Lung microvascular endothelial cell (primary cell): ENCODE measurements around the gene ZNF444. TPM values are rescaled to one million over a fixed set of nuclear protein-coding genes. Genes with fewer than 3 reads are reported as not detected.
A peak's percentile ranks its signal among the peaks of the same experiment; 100 is the strongest.
"Not testable (repeated sequence)": the region's sequence is repeated elsewhere in the genome, so short reads cannot be mapped to it uniquely, and the experiment has no call there.

Experiments used
- DNase-seq, 2 donors: peaks; one replicate each; pipeline versions ENCODE4 v3.0.0 to v3.0.0-alpha.2; 2010; ENCODE audit warnings: low read depth in 2 of 2
- total RNA-seq: library from RNA; depleted of rRNA; stranded (reverse); fragments of >200 nt; gene quantifications from 2 replicates; pipeline ENCODE4 v1.2.1, GENCODE V29; 2014

ZNF444 gene
- total RNA-seq: 8.1 and 12.5 TPM in 2 replicates

DNA sequence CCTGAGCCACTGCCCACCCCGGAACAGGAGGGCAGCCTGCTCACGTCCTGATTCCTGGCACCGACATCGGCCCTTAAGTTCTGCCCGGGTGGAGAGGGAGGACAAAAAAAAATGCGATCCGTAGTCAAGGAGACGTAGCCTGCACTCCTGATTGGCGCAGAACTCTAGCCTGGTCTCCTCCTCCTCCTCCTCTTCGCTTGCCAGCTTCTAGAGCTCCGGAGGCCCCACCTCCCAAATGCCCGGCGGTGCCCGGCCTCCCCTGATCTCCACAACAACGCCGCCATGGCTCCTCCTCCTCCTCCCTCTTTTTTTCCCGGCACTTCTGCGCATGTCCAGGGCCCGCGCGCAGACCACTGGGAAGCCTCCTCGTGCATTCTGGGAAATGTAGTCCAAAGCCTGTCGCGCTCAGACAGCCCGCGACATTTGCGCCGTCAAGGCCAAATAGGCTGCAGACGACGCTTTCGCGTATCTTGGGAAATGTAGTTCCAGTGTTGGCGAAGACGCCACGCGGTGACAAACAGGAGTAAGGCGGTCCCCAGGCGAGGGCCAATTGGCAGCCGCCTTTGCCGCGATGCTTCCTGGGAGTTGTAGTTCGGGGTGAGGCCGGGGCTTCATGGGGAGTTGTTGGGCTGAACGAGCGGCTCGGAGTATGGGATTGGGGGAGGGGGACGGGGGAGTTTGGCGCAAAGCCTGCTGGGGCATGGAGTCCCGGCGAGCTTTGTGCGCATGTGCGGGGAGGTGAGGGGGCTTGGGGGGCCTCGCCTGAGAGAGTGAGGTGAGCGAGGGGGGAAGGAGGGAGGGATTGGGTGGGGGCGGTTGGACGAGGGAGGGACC is at the start of gene ZNF444:
TSS of gene ZNF444 (plus strand) at position 705 of the 834 bp plus-strand sequence. CDS start 5,625 bp downstream, outside the sequence.
- peak; percentile 100 for DNase-seq

DNA sequence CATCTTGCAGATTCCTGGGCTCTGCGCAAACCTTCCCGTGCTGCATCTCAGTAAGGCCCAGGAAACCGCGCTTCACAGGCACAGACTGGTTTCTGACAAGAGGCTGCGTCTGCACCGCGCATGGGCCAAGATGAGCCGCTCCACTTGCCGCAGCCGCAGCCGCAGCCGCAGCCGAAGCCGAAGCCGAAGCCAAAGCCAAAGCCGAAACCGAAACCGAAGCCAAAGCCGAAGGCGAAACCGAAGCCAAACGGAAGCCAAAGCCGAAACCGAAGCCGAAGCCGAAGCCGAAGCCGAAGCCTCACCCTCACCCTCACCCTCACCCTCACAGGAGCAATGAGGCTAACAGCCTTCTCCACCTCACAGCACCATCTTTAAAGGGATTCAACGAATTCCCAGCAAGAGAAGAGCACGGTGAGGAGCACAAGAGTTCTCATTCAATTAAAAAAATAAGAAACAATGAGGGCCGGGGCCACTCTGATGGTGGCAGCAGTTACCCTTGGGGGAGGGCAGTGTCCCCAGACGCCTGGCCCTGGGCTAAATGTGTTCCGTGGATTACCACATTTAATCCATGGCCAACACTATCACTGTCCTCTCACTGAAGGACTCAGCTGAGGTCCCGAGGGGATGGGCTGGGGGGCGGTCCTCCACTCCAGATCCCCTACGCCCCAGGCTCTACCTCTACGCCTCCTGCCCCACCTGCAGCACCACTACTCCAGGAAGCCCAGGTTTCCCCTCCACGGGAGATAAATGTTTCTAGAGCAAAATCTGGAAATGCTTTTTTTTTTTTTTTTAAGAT is 49.1 kb upstream of the ZNF444 start:
- no peak for DNase-seq

DNA sequence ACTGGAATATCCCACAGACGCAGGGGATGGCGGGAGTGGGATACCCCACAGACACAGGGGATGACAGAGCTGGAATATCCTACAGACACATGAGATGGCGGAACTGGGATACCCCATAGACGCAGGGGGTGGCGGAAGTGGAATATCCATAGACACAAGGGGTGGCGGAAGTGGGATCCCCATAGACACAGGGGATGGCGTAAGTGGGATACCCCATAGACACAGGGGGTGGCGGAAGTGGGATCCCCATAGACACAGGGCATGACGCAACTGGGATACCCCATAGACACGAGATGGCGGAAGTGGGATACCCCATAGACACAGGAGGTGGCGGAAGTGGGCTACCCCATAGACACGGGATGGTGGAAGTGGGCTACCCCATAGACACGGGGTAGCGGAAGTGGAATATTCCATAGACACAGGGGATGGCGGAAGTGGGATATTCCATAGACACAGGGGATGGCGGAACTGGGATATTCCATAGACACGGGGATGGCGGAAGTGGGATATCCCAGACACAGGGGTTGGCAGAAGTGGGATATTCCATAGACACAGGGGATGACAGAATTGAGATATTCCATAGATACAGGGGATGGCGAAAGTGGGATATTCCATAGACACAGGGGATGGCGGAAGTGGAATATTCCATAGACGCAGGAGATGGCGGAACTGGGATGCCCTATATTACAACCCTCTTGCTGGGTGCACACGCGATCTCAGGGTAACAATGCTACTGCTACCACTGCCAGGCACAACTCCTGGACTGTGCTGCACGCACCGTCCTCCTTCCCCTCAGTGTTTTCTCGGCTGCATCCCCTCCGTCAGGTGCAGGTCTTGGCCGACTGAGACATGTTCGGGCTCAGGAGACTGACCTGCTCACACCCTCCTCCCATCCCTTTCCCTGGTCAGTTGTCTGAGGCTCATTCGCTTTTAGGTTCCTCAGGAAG is 48.1 kb upstream of the ZNF444 start:
- DNase-seq: no peak

GRCh38 chr19:56094449-56094848 is 46.6 kb upstream of the ZNF444 start:
- DNase-seq: no peak

DNA sequence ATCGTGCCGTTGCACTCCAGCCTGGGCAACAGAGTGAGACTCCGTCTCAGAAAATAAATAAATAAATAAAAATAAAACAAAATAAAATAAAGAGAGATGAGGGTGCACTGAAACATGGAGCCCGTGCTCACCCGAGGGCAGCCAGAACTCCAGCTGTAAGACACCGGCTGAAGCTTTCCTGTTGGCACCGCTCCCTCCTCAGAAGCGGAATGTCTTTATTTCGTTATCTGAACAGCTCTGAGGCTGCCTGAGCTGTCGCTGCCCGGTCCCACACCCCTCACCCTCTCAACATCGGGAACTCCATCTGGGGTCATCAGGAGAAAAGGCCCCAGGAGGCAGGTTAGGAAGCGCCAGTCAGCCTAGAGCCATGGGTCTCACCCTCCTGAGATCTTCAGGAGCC is 44.4 kb upstream of the ZNF444 start:
- no peak for DNase-seq

GRCh38 chr19:56097306-56097705 is 43.8 kb upstream of the ZNF444 start:
- peak in 1 of 2 donors; percentile 83 for DNase-seq

- DNase-seq: no peak
Measured at GRCh38 chr19:56097776-56098175, 43.3 kb upstream of the ZNF444 start.

GRCh38 chr19:56098237-56098636 is 42.9 kb upstream of the ZNF444 start:
- DNase-seq: not testable (repeated sequence)

DNA sequence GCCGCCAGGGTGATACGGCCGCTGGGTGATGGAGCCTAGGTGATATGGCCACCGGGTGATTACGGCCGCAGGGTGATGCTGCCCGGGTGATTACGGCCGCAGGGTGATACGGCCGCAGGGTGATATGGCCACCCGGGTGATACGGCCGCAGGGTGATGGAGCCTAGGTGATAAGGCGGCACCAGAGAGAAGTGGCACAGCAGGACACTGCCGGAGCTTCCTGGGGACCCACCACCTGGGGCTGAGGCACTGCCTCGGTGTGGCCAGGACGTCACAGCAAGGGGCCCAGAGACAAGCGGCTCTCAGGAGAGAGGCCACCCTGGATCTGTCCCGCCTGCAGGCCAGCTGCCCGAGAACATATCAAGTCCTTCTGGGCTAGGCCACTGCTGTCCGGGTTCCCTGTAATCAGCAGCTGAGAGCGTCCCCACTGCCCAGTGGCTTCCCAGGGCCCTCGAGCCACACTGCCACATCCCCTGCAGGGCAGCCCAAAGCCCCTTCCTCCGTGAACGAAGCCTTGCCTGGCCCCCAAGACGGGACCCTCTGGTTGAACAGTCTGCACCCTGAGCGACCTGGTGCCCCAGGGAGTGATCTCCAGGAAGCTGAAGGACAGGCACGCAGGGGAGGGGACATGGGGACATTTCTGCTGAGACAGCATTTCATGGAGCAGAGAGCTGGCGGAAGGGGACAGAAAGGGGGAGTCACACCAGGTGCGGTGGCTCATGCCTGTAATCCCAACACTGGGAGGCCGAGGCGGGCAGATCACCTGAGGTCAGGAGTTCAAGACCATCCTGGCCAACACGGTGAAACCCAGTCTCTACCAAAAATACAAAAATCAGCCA is 42.1 kb upstream of the ZNF444 start:
- DNase-seq: no peak

GRCh38 chr19:56099638-56100539 is 41.2 kb upstream of the ZNF444 start:
- no peak for DNase-seq

GRCh38 chr19:56101095-56101494 is 40.0 kb upstream of the ZNF444 start:
- DNase-seq: no peak

DNA sequence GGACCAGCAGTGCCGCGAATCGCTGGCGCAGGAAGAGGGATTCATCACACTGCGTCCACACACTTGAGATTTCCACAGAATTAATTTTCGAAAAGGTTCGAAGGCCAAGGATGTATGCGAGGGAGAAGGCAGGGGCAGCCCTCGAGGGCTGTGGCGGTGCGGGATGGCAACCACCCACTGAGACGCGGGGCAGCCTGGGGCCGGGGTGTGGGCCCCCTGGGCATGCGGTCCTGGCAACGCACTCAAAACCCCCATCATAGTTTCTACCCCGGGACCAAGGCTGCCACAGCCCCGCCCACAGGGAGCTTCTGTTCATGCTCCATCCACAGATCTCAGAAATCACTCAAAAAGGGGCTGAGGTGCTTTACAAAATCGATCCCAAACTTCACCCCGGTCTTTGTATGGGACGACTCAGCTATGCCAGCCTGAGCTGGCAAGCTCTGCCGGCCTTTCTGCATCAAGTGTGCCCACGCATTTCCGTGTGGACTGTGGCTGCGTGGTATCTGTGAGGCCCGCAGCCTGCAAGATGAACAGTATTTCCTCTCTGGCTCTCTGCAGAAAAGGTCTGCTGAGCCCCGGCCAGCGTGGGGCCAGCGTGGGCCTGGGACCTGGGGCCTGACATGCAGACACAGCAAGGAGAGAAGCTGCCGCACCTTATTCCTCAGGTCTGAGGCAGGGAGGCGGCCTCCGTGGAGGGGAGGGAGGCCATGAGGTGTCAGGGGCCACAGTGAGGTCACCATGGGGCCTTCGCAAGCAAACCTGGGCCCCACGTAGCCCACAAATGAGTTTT is 39.1 kb upstream of the ZNF444 start:
- DNase-seq: no peak

DNA sequence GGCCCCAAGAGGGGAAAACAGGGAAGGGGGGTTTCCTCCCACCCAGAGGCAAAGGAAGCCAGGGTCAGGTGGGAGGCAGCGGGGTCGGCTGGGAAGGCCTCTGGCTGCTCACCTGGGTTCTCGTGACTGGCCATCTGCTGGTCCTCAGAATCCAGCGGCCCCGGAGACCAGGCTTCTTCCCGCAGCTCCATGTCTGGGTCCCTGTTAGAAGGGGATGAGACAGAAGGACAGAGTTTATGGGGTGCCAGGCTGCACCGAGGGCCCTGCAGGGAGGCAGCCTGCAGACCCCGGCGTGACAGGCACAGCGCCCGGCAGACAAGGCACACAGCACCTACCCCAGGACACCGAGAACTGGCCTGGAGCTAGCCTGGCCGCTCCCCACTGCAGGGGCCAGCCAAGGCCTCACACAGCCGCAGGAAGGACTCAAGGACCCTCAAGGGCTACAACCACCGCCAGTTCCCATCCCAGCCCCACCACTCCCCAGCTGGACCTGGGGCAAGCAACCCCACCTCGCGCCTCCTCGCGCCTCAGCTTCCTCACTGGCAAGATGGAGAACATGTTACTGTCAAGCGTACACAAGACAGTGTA is 38.0 kb upstream of the ZNF444 start:
- DNase-seq: no peak

DNA sequence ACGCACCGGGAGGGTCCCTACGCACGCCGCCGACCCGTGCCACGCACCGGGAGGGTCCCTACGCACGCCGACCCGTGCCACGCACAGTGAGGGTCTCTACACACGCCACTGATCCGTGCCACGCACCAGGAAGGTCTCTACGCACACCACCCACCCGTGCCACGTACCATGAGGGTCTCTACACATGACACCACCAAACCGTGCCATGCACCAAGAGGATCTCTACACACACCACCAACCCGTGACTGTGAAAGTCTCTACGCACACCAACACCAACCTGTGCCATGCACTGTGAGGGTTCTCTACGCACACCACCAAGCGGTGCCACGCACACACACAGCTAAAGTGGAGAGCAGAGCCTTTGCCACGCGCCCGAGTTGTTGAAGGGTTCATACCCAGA is 36.7 kb upstream of the ZNF444 start:
- no peak for DNase-seq

DNA sequence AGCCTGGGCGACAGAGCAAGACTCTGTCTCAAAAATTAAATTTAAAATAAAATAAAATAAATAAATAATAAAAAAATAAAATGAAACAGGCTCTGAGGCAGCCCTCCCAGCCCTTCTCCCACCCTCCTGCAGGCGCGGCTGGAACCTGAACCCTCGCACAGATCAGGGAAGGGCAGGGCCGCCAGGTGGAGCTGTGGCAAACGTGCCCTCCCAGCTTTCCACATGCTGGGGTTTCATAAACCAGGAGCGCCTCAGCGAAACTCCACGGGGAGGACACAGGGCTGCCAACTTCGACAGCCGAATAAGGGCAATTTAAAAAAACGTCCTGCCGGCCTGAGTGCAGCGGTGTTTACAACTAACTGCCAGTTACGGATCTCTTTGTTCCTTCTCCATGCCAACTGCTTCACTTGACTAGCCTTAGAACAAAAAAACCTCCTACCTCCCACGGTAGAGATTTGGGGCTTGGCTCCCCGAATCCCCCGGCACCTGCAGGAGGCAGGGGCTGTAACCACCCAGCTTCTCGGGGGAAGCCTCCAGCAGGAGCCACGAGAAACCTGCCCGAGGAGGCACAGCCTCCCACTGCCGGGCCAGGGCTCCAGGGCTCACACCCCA is 35.9 kb upstream of the ZNF444 start:
- DNase-seq: peak; percentile 73 to 89

GRCh38 chr19:56105831-56106396 is 35.2 kb upstream of the ZNF444 start:
- DNase-seq: not testable (repeated sequence)

GRCh38 chr19:56106397-56106849 is 34.7 kb upstream of the ZNF444 start:
- DNase-seq: no peak
